Osteocyte (in vitro differentiated cells): ENCODE data around the gene COTL1. TPM values are rescaled to one million over a fixed set of nuclear protein-coding genes. Genes with fewer than 3 reads are reported as not detected.
A peak's percentile ranks its signal among the peaks of the same experiment; 100 is the strongest.

ENCODE experiments used
- DNase-seq: peaks from one replicate; pipeline ENCODE4 v3.0.0; 2021; ENCODE audit warnings: mixed read lengths; ENCODE audit not compliant: unreplicated experiment; ENCODE audit errors: extremely low spot score
- H3K27ac Mint-ChIP-seq: one replicate; pipeline ENCODE4 v1.8.0; 2021; ENCODE audit warnings: mild to moderate bottlenecking, mixed read lengths; ENCODE audit not compliant: unreplicated experiment
- H3K27me3 Mint-ChIP-seq: one replicate; pipeline ENCODE4 v1.8.0; 2021; ENCODE audit warnings: mixed read lengths; ENCODE audit not compliant: unreplicated experiment
- H3K36me3 Mint-ChIP-seq: one replicate; pipeline ENCODE4 v1.8.0; 2021; ENCODE audit warnings: mixed read lengths; ENCODE audit not compliant: unreplicated experiment
- H3K4me1 Mint-ChIP-seq: one replicate; pipeline ENCODE4 v1.8.0; 2021; ENCODE audit warnings: mixed read lengths; ENCODE audit not compliant: unreplicated experiment
- H3K4me3 Mint-ChIP-seq: one replicate; pipeline ENCODE4 v1.8.0; 2021; ENCODE audit warnings: mild to moderate bottlenecking, moderate library complexity, mixed read lengths; ENCODE audit not compliant: unreplicated experiment
- H3K9me3 Mint-ChIP-seq: one replicate; pipeline ENCODE4 v1.8.0; 2021; ENCODE audit warnings: mixed read lengths; ENCODE audit not compliant: unreplicated experiment
- CTCF ChIP-seq: fragments of 200-600 bp; sonication (generic); IDR thresholded peaks from 2 replicates; pipeline ENCODE4 v1.5.0; 2021; ENCODE audit warnings: antibody characterized with exemption, mild to moderate bottlenecking, moderate library complexity
- total RNA-seq: library from RNA; stranded (reverse); gene quantifications from 2 replicates; pipeline ENCODE4 v1.2.1, GENCODE V29; 2021

COTL1 gene
- total RNA-seq, 1 donor from 2014 or later: 103 TPM

- H3K27ac Mint-ChIP-seq: peak overlapping the region; percentile 94
- peak; percentile 90 for DNase-seq
- peaks cover 3% of the 10 kb centered on the region for H3K36me3 Mint-ChIP-seq
- peak overlapping the region; percentile 43 for H3K4me3 Mint-ChIP-seq
- peaks cover 70% of the 10 kb centered on the region for H3K4me1 Mint-ChIP-seq
- TF ChIP-seq CTCF: no peak
- H3K27me3 Mint-ChIP-seq: no peaks in the 10 kb centered on the region
- H3K9me3 Mint-ChIP-seq: no peaks in the 10 kb centered on the region
Measured at GRCh38 chr16:84599521-84600202, 18.2 kb downstream of the COTL1 start.

- no peak for TF ChIP-seq CTCF
- Mint-ChIP-seq H3K36me3 (peaks cover 3% of the 10 kb centered on the region), H3K4me1 (peaks cover 62% of the 10 kb centered on the region), H3K27me3 (no peaks in the 10 kb centered on the region), H3K9me3 (no peaks in the 10 kb centered on the region), H3K27ac (peak overlapping the region; percentile 50), H3K4me3 (no peak overlapping the region)
- no peak for DNase-seq
Measured at GRCh38 chr16:84598360-84598759, 19.5 kb downstream of the COTL1 start.

- TF ChIP-seq CTCF: no peak
- H3K27ac Mint-ChIP-seq: peak overlapping the region; percentile 50
- no peaks in the 10 kb centered on the region for H3K27me3 Mint-ChIP-seq
- H3K4me1 Mint-ChIP-seq: peaks cover 58% of the 10 kb centered on the region
- no peak for DNase-seq
- no peaks in the 10 kb centered on the region for H3K9me3 Mint-ChIP-seq
- peaks cover 3% of the 10 kb centered on the region for H3K36me3 Mint-ChIP-seq
- no peak overlapping the region for H3K4me3 Mint-ChIP-seq
Measured at GRCh38 chr16:84597931-84598351, 19.9 kb downstream of the COTL1 start.

- no peak for TF ChIP-seq CTCF
- no peak for DNase-seq
- Mint-ChIP-seq H3K27ac (no peak overlapping the region), H3K4me3 (no peak overlapping the region), H3K27me3 (no peaks in the 10 kb centered on the region), H3K4me1 (peaks cover 53% of the 10 kb centered on the region), H3K9me3 (no peaks in the 10 kb centered on the region), H3K36me3 (peaks cover 3% of the 10 kb centered on the region)
Measured at GRCh38 chr16:84597528-84597896, 20.4 kb downstream of the COTL1 start.

GRCh38 chr16:84596801-84597527 is 20.9 kb downstream of the COTL1 start:
- Mint-ChIP-seq H3K27me3 (no peaks in the 10 kb centered on the region), H3K36me3 (peaks cover 3% of the 10 kb centered on the region), H3K27ac (no peak overlapping the region), H3K9me3 (no peaks in the 10 kb centered on the region), H3K4me1 (peaks cover 49% of the 10 kb centered on the region), H3K4me3 (no peak overlapping the region)
- DNase-seq: no peak
- TF ChIP-seq CTCF: no peak
